ENCODE results near the gene ACAA1.

ACAA1 gene, protein sequence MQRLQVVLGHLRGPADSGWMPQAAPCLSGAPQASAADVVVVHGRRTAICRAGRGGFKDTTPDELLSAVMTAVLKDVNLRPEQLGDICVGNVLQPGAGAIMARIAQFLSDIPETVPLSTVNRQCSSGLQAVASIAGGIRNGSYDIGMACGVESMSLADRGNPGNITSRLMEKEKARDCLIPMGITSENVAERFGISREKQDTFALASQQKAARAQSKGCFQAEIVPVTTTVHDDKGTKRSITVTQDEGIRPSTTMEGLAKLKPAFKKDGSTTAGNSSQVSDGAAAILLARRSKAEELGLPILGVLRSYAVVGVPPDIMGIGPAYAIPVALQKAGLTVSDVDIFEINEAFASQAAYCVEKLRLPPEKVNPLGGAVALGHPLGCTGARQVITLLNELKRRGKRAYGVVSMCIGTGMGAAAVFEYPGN

DNA sequence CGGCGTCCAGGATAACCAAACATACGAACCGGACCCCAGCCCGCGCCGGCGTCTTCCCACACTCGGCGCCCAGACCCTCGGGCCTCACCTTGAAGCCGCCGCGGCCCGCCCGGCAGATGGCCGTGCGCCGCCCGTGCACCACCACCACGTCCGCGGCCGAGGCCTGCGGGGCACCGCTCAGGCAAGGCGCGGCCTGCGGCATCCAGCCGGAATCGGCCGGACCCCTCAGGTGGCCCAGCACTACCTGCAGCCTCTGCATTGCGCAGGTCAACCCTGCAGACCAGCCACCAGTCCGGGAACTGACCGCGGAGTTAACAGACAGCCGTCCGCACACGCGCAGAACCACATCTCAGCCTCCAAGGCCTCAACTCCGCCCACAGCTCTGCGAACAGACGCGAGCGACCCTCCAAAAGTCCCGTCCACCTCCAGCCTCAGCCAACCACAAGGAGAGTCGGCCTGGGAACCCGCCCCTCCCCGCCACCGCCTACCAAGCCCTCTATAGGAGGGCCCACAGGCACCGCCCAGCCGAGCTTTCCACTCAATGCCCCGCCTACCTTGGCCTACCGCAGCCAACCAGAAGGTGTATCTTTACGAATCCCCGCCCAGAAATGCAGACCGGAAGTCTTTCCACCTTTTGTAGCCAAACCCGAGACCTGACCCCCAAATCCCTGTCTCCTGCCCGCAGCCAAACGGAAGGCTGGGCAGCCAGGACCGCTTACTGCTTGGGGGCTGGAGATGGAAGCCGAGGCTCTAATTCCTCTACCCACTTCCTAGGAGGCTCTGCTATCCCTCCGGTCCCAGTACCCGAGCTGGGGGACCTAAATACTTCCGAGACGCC lies at the start of gene ACAA1:
TSS of gene ACAA1 (minus strand) at position 351 of the 838 bp plus-strand sequence. CDS start at position 259, 92 bp downstream.
- no peak for TF ChIP-seq GATA3 (IDR thresholded peaks at IDR 0.05; ENCODE audit: low read depth, low read length)
- TF ChIP-seq GATA2 (IDR thresholded peaks at IDR 0.05; ENCODE audit: low read depth, low read length) = no peak

DNA sequence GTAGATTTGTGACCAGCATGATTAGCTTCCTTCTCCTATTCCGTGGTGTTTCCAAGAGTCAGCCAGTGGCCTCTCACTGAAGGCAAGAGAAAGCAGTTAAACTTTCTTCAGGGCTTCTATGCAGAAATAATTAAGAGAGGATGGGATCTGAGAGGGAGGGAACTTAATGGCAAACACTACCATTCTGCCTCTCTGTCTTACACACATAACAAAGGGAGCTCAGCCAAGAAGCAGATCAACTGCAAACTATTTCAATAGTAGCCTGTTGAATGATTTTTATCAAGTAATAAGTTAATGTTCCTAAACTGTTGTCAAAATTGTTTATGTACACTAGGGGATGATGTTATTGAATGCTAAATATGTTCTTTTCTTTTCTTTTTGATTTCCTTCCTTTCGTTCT lies 40.3 kb upstream of the ACAA1 start:
- TF ChIP-seq GATA3 (IDR thresholded peaks at IDR 0.05; ENCODE audit: low read depth, low read length) = no peak

DNA sequence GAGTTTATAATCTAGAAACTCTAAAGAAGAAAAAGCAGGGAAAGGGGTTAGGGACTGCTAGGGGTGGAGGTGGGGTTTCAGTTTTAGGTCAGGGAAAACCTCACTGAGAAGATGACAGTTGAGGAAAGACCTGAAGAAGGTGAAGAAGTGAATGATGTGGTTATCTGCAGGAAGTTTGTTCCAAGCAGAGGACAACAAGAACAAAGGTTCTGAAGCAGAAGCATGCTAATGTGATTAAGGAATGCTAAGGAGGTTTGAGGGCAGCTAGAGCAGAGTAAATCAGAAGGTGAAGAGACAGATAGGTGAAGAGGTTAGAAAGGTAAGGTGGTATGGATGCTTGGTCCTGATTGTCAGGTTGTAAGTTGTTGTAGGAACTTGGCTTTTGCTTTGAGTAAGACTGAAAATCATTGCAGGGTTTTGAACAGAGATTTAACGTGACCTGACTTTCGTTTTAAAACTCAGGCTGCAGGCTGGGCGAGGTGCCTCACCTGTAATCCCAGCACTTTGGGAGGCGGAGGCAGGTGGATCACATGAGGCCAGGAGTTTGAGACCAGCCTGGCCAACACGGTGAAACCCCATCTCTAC lies 37.0 kb upstream of the ACAA1 start:
- TF ChIP-seq GATA2 (IDR thresholded peaks at IDR 0.05; ENCODE audit: low read depth, low read length) (no peak), GATA3 (IDR thresholded peaks at IDR 0.05; ENCODE audit: low read depth, low read length) (no peak)

DNA sequence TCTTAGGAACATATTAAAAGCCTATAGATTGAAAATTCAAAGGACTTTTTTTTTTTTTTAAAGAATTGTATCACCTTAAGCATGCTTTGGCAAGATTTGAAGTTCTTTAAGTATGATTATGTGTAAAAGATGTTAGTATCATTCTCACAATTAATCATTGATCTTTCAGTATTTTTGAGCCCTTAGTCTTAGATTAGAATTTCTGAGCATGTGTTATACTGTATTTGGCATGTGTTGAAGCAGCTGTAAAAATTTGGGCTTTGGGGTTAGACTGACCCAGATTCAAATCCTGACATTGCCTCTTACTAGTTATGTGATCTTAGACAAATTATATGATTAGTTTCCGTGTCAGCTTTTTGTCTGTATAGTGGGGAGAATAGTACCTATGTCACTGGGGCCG lies 34.7 kb upstream of the ACAA1 start:
- TF ChIP-seq GATA3 (IDR thresholded peaks at IDR 0.05; ENCODE audit: low read depth, low read length) (no peak), GATA2 (IDR thresholded peaks at IDR 0.05; ENCODE audit: low read depth, low read length) (no peak)

DNA sequence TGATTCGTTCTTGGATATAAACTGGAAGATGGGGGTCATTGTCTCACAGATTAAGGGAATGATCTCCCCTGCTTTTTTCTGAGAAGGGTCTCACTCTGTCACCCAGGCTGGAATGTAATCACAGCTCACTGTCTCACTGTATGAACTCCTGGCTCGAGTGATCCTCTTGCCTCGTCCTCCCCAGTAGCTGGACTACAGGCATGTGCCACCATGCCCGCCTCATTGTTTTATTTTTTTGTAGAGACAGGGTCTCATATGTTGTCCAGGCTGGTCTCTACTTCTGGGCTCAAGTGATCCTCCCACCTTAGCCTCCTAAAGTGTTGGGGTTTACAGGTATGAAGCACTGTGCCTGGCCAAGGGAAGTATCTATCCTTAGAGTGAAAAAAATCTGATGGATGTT lies 33.8 kb upstream of the ACAA1 start:
- no peak for TF ChIP-seq GATA3 (IDR thresholded peaks at IDR 0.05; ENCODE audit: low read depth, low read length)
- no peak for TF ChIP-seq GATA2 (IDR thresholded peaks at IDR 0.05; ENCODE audit: low read depth, low read length)

DNA sequence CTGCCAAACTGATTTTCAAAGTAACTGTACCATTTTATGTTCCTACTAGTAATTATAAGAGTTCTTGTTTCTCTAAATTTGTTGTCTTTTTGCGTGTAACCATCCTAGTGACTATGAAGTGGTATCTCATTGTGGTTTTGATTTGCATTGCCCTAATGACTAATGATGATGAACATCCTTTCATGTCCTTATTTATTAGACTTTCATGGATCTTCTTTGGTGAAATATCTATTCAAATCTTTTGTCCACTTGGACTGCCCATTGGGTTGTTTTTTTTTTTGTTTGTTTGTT lies 32.0 kb upstream of the ACAA1 start:
- no peak for TF ChIP-seq GATA3 (IDR thresholded peaks at IDR 0.05; ENCODE audit: low read depth, low read length)
- no peak for TF ChIP-seq GATA2 (IDR thresholded peaks at IDR 0.05; ENCODE audit: low read depth, low read length)

DNA sequence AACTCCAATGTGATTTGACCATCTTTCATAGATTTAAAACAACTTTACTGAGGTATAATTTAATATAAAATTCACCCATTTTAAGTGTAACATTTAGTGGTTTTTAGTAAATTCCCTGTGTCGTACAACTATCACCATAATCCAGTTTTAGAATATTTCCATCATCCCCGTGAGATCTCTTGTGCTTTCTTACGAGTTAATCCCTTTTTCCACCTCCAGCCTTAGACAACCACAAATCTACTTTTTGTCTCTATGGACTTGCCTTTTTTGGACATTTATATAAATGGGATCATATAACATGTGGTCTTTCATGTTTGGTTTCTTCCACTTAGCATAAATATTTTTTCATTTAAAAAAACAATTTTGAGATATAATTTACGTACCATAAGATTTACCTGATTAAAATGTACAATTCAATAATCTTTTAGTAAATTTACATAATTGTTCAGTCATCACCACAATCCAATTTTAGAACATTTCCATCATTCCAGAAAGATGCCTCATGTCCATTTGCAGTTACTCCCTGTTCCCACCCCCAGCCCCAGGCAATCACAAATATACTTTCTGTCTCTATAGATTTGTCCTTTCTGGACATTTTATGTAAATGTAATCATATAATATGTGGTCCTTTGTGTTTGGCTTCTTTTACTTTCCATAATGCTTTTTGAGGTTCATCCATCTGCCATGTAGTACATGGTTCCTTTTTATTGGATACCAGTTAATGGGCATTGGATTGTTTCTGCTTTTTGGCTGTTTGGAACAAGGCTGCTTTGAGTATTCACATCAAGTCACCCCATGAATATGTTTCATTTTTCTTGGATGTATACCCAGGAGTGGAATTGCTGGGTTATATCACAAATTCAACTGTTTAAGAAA lies 31.5 kb upstream of the ACAA1 start:
- TF ChIP-seq GATA3 (IDR thresholded peaks at IDR 0.05; ENCODE audit: low read depth, low read length) (no peak), GATA2 (IDR thresholded peaks at IDR 0.05; ENCODE audit: low read depth, low read length) (no peak)

DNA sequence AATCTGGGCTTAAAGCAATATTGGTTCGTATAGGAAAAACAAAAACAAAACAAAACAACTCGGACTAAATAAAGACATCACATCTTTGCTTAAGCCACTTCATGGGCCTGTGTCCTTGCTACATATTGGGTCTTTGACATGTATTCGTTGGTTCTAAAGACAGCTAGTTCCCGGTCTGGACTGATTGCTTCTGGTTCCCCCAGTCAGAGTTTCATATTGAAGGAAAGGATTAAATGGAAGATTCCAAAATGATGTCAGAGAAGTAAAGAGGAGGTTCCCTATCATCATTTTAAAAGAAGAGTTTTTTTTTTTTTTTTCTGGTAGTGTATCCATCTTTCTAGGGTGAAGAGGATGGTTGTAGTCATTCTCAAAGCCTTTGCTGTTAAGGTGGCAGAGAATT lies 30.7 kb upstream of the ACAA1 start:
- no peak for TF ChIP-seq GATA2 (IDR thresholded peaks at IDR 0.05; ENCODE audit: low read depth, low read length)
- no peak for TF ChIP-seq GATA3 (IDR thresholded peaks at IDR 0.05; ENCODE audit: low read depth, low read length)

DNA sequence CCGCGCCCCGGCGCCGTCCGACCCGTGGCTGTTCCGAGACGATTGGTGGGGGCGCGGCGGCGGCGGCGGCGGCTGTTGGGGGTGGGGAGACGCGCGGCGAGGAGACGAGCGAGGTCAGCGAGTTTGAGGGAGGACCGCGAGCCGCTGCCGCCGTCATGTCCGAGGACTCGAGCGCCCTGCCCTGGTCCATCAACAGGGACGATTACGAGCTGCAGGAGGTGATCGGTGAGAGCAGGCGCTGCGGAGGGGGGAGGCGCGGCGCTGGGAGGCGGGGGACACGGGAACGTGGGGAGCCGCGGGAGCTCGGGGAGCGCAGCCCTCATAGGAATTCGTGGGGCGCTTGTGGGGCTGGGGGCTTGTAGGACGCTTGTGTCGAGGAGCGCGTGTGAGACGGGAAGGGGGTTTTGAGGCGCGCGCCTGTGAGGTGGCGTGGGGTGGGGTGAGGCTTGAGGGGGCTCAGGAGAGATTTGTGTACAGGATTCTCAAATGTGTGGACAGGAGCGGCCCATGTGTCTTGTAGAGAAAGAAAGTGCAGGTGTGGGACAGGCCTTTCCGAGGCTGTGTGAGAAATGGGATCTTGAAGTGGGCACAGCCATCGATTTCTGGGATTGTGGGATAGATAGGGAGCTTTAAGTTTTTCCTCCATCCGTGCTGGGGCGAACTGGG lies 28.9 kb upstream of the ACAA1 start:
- no peak for TF ChIP-seq GATA3 (IDR thresholded peaks at IDR 0.05; ENCODE audit: low read depth, low read length)
- TF ChIP-seq GATA2 (IDR thresholded peaks at IDR 0.05; ENCODE audit: low read depth, low read length) = no peak

DNA sequence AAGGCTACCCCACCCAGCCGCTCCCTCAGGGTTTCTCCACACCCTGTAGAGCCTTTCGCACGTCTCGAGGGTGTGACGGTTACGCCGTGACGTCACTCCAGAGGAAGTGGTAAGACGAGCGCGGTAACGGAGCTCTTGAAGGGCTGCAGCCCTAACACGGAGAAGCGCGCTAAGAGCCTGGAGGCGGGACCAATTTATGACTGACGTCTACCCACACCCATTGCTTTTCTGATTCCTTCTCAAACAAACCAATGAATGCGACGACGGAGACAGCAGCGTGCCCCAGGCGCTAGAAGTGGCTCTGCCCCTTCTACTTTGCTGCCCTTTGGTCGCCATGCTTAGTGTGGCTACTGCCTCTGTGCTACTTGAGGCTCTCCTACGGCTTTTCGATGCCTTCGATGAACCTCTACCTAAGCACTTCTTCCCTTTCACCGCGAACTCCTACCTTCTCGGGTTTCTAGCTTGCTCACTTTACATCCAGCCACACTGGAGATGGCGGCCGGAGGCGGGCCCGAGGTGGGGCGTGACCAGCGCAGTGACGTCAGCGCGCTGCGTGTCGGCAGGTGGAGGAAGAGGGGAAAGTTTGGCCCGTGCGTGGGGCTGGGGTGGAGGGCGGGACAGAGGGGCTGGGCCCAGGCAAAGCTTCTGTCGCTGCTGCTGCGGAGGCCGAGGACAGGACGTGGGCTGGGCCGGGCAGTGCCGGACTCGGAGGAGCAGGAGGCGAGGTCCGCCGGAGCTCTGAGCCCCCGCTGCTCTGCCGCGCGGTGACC lies 28.2 kb upstream of the ACAA1 start, which contains the start of gene OXSR1:
TSS of gene OXSR1 (plus strand) at position 586 of the 770 bp plus-strand sequence. CDS start 340 bp downstream, outside the sequence.
- no peak for TF ChIP-seq GATA3 (IDR thresholded peaks at IDR 0.05; ENCODE audit: low read depth, low read length)
- TF ChIP-seq GATA2 (IDR thresholded peaks at IDR 0.05; ENCODE audit: low read depth, low read length) = no peak

DNA sequence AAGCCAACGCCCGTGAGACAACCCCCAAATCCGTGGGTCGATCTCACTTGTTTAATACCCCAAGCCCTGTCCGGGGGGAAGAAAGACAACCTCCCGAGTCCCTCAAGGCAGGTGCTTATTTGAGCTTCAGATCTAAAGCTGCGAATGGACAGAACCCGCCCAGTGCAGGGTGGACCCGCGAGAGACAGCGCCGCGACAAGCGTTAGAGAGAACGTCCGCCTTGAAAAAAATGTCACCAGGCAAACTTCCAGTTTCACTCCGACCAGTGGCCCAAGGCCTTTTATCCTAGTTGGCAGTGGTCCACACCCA lies 27.7 kb upstream of the ACAA1 start:
- TF ChIP-seq GATA3 (IDR thresholded peaks at IDR 0.05; ENCODE audit: low read depth, low read length) (no peak), GATA2 (IDR thresholded peaks at IDR 0.05; ENCODE audit: low read depth, low read length) (no peak)

DNA sequence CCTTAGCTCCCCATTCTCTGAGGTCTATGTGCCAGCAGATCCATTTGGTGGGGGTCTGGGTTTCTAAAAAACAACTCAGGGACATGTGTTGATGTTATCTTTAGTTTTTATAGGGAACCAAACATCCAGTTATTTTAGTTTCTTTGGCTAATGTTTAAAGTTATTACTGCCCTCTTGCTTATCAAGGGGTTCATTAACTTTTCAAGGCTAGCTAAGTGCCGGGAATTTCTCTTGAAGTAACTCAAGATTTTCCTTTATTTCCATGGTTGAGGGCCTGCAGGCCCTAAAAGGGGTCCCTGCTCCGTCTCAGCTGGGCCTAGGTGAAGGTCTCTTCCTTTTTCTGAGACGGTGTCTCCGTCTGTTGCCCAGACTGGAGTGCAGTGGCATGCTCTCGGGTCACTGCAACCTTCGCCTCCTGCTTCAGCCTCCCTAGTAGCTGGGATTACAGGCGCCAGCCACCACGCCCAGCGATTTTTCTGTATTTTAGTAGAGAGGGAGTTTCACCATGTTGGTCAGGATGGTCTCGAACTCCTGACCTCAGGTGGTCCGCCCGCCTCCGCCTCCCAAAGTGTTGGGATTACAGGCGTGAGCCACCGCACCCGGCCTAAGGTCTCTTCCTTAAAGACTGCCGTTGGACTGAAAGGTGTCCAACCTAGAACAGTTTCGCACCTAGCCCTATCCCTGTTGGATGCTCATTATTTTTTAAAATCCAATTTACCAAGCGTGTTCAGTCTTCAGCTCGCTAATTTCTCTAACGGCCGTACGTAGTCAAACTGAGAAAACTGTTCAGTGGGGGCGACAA lies 27.1 kb upstream of the ACAA1 start:
- TF ChIP-seq GATA2 (IDR thresholded peaks at IDR 0.05; ENCODE audit: low read depth, low read length) = peak; percentile 15; the same call in 1 of the 2 replicates
- no peak for TF ChIP-seq GATA3 (IDR thresholded peaks at IDR 0.05; ENCODE audit: low read depth, low read length)

Measured in SH-SY5Y (cell line).